ENCODE results near the gene MCTP1. TPM values are rescaled to one million over a fixed set of nuclear protein-coding genes. Genes with fewer than 3 reads are reported as not detected.

Gene MCTP1
- polyA plus RNA-seq, 1 donor = 4.8 TPM

DNA sequence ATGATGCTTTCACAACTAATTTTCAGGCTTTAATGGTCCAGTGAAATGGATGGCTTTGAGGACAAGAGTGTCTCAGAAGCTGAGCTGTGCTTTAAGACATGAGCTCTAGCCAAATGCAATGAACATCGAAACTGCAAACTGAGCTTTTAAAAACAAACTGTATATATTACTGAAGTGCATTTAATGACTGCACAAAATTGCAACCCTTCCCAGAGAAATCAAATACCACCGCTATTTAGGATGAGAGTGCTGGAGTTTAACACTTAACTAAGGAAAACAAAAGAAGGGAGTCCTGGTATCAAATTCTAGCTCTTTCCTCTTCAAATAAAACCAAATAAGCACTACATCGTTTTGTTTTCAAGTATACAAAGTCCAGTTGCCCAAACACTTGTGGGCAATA, 502.5 kb downstream of the MCTP1 start:
- no peaks in the 10 kb centered on the region for H3K36me3 ChIP-seq (ENCODE audit: control insufficient read depth, insufficient read depth, low read length)
- H3K4me3 ChIP-seq (ENCODE audit: low read length) = no peak overlapping the region
- no peak overlapping the region for H3K27ac ChIP-seq (ENCODE audit: low read length)
- 90% methylated on average over 2 of the region's 3 CpGs for WGBS (ENCODE audit: insufficient coverage, low lambda C conversion rate)
- DNase-seq = no peak
- H3K27me3 ChIP-seq (ENCODE audit: control insufficient read depth, insufficient read depth, low read length) = no peaks in the 10 kb centered on the region
- no peaks in the 10 kb centered on the region for H3K9me3 ChIP-seq (ENCODE audit: control insufficient read depth, low read depth, low read length)
- H3K4me1 ChIP-seq (ENCODE audit: control insufficient read depth, insufficient read depth, low read length) = no peaks in the 10 kb centered on the region

DNA sequence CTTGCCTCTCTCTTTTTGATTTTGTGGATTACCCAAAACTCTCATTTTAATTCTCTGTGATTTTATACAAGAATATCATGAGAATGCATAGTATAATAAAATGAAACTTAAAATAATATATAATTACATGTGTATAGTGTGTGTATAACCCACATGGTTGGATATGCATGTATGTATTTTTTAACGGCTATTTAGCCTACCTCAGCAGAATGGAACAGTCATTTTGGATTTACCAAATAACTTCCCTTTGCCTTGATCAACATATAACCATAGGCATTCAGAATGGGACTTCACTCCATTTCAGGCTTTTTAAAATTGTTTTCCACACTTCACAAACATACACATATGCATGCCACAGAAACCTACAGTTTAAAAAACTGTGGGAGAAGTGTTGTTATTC, 505.2 kb downstream of the MCTP1 start:
- Histone ChIP-seq H3K36me3 (ENCODE audit: control insufficient read depth, insufficient read depth, low read length) (no peaks in the 10 kb centered on the region), H3K4me1 (ENCODE audit: control insufficient read depth, insufficient read depth, low read length) (no peaks in the 10 kb centered on the region), H3K27ac (ENCODE audit: low read length) (no peak overlapping the region), H3K4me3 (ENCODE audit: low read length) (no peak overlapping the region), H3K9me3 (ENCODE audit: control insufficient read depth, low read depth, low read length) (no peaks in the 10 kb centered on the region), H3K27me3 (ENCODE audit: control insufficient read depth, insufficient read depth, low read length) (no peaks in the 10 kb centered on the region)
- DNase-seq = no peak
- WGBS (ENCODE audit: insufficient coverage, low lambda C conversion rate) = no CpG with 5 or more reads among the region's 1 CpG

- Histone ChIP-seq H3K4me3 (ENCODE audit: low read length) (no peak overlapping the region), H3K27ac (ENCODE audit: low read length) (no peak overlapping the region), H3K4me1 (ENCODE audit: control insufficient read depth, insufficient read depth, low read length) (no peaks in the 10 kb centered on the region), H3K9me3 (ENCODE audit: control insufficient read depth, low read depth, low read length) (no peaks in the 10 kb centered on the region), H3K36me3 (ENCODE audit: control insufficient read depth, insufficient read depth, low read length) (no peaks in the 10 kb centered on the region), H3K27me3 (ENCODE audit: control insufficient read depth, insufficient read depth, low read length) (no peaks in the 10 kb centered on the region)
- no peak for DNase-seq
- WGBS (ENCODE audit: insufficient coverage, low lambda C conversion rate) = no CpG with 5 or more reads among the region's 3 CpGs
Measured at GRCh38 chr5:94778732-94779131, 506.2 kb downstream of the MCTP1 start.

DNA sequence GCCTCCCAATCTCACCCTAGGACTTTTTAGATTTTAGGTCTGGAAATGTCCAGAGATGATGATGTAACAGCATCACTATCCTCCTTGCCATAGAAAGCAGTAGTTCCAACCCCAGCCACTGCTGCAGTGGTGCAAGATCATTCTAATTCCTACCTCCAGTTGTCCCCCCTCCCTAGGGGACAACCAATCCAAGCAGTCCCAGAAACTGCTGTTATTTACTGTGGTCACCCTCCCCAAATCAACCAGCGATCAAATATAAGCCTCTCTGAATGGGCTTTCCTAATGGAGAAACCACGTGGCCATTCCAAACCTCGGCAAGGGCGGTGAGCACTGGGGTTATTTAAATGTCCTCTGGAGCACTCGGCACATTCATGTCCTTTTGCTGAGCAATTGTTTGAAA, 506.6 kb downstream of the MCTP1 start:
- H3K4me3 ChIP-seq (ENCODE audit: low read length) = no peak overlapping the region
- H3K9me3 ChIP-seq (ENCODE audit: control insufficient read depth, low read depth, low read length) = no peaks in the 10 kb centered on the region
- WGBS (ENCODE audit: insufficient coverage, low lambda C conversion rate) = no CpG with 5 or more reads among the region's 5 CpGs
- DNase-seq = no peak
- no peak overlapping the region for H3K27ac ChIP-seq (ENCODE audit: low read length)
- H3K27me3 ChIP-seq (ENCODE audit: control insufficient read depth, insufficient read depth, low read length) = no peaks in the 10 kb centered on the region
- H3K36me3 ChIP-seq (ENCODE audit: control insufficient read depth, insufficient read depth, low read length) = no peaks in the 10 kb centered on the region
- no peaks in the 10 kb centered on the region for H3K4me1 ChIP-seq (ENCODE audit: control insufficient read depth, insufficient read depth, low read length)

DNA sequence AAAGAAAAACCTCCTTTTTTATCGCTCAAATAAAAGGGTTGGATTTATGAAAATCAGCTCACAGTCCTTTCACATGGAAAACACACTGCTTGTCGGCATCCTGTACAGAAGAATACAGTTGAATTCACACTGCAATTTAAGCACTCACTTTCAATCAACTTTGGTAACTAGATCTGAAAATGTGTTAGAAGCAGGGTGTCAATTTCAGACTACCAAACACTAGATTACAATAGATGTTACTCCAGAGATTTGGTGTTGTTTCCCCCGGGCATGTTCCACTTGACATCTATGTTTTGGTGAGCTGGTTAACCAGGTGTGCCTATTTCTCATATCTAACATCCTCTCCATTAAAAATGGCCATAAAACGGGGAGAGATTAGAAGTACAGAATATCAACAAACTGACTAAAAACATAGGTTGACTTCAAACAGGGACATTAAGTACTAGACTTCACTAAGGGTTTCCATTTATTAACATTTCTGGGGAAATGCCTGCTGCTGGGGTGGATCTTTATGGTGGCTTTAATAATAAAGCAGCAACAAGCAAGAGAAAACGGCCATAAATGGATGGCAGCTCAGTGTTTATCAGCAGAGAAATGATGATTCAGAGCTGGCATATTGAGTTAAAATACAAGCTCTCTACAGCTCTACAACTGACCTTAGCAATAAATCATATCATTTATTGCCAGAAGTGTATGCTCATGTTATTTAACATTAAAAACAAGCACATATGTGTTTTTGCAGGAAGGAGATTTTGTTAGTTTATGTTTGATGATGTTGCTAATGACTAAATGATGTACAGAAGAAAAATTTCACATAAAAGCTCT, 507.6 kb downstream of the MCTP1 start:
- Histone ChIP-seq H3K4me1 (ENCODE audit: control insufficient read depth, insufficient read depth, low read length) (no peaks in the 10 kb centered on the region), H3K9me3 (ENCODE audit: control insufficient read depth, low read depth, low read length) (no peaks in the 10 kb centered on the region), H3K36me3 (ENCODE audit: control insufficient read depth, insufficient read depth, low read length) (no peaks in the 10 kb centered on the region), H3K4me3 (ENCODE audit: low read length) (no peak overlapping the region), H3K27ac (ENCODE audit: low read length) (no peak overlapping the region), H3K27me3 (ENCODE audit: control insufficient read depth, insufficient read depth, low read length) (no peaks in the 10 kb centered on the region)
- peak; percentile 4 to 31 for DNase-seq
- WGBS (ENCODE audit: insufficient coverage, low lambda C conversion rate) = no CpG with 5 or more reads among the region's 5 CpGs

DNA sequence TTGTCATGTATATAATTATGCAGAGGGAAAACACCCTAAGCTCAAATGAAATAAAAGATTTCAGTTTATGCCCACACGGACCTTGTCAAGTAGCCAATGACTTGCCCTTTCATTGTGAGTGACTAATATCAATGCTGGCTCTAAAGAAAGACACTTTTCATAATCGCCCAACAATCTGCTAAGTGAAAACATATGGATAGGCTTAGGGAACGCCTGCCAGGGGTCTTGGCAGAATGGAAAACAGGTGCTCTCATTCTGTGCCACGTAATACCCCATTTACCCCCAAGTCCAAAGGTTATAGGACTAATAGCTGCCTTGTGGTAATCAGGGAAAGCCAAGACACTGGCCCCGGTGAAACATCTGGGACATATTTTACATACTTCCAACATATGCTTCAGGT, 508.7 kb downstream of the MCTP1 start:
- Histone ChIP-seq H3K27me3 (ENCODE audit: control insufficient read depth, insufficient read depth, low read length) (no peaks in the 10 kb centered on the region), H3K4me3 (ENCODE audit: low read length) (no peak overlapping the region), H3K36me3 (ENCODE audit: control insufficient read depth, insufficient read depth, low read length) (no peaks in the 10 kb centered on the region), H3K9me3 (ENCODE audit: control insufficient read depth, low read depth, low read length) (no peaks in the 10 kb centered on the region), H3K27ac (ENCODE audit: low read length) (no peak overlapping the region), H3K4me1 (ENCODE audit: control insufficient read depth, insufficient read depth, low read length) (no peaks in the 10 kb centered on the region)
- WGBS (ENCODE audit: insufficient coverage, low lambda C conversion rate) = 70% methylated on average over 2 of the region's 5 CpGs
- DNase-seq = no peak

DNA sequence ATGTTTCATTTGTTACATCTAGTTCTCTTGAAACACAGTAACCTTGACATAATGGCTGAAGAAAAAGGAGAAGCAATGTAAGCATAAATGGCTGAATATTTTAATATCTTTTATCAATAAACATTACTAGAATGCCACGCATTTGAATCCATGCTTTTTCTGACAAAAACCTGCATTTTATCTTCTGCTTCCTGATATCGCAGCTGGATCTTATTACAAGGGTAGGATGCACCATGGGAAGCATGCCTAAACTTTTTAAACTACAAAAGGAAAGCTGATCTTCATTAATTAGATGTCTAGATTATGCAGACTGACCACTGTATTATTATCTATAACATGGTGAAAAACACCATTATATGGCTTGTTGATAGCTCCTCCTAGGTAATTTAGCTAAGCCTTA, 509.8 kb downstream of the MCTP1 start:
- WGBS (ENCODE audit: insufficient coverage, low lambda C conversion rate) = 88% methylated on average over 1 of the region's 2 CpGs
- H3K9me3 ChIP-seq (ENCODE audit: control insufficient read depth, low read depth, low read length) = no peaks in the 10 kb centered on the region
- DNase-seq = no peak
- no peak overlapping the region for H3K4me3 ChIP-seq (ENCODE audit: low read length)
- H3K27ac ChIP-seq (ENCODE audit: low read length) = no peak overlapping the region
- H3K4me1 ChIP-seq (ENCODE audit: control insufficient read depth, insufficient read depth, low read length) = no peaks in the 10 kb centered on the region
- H3K27me3 ChIP-seq (ENCODE audit: control insufficient read depth, insufficient read depth, low read length) = no peaks in the 10 kb centered on the region
- H3K36me3 ChIP-seq (ENCODE audit: control insufficient read depth, insufficient read depth, low read length) = no peaks in the 10 kb centered on the region

DNA sequence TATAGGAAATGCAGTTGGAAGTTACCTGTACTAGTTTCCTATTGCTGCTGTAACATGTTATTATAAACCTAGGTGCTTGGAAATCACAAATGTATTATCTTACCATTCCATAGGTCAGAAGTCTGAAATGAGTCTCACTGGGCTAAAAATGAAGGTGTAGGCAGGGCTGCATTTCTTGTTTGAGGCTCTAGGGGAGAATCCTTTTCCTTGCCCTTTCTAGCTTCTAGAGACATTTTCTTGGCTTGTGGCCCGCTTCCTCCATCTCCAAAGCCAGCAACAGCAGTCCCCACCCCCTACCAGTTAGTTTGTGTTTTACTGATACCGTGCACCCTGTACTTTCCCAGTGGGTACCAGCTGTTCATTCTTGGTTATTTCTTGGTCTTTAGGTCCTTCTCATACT, 513.2 kb downstream of the MCTP1 start:
- WGBS (ENCODE audit: insufficient coverage, low lambda C conversion rate) = no CpG with 5 or more reads among the region's 2 CpGs

GRCh38 chr5:94769996-94770395, 514.9 kb downstream of the MCTP1 start:
- no peak overlapping the region for H3K27ac ChIP-seq (ENCODE audit: low read length)
- H3K9me3 ChIP-seq (ENCODE audit: control insufficient read depth, low read depth, low read length) = no peaks in the 10 kb centered on the region
- no peaks in the 10 kb centered on the region for H3K4me1 ChIP-seq (ENCODE audit: control insufficient read depth, insufficient read depth, low read length)
- H3K4me3 ChIP-seq (ENCODE audit: low read length) = no peak overlapping the region
- H3K36me3 ChIP-seq (ENCODE audit: control insufficient read depth, insufficient read depth, low read length) = no peaks in the 10 kb centered on the region
- no peaks in the 10 kb centered on the region for H3K27me3 ChIP-seq (ENCODE audit: control insufficient read depth, insufficient read depth, low read length)
- DNase-seq = no peak
- 100% methylated on average over 1 of the region's 7 CpGs for WGBS (ENCODE audit: insufficient coverage, low lambda C conversion rate)

More for the DNA sequence above, 513.2 kb downstream of the MCTP1 start:
- H3K27ac ChIP-seq (ENCODE audit: low read length) = no peak overlapping the region
- H3K4me3 ChIP-seq (ENCODE audit: low read length) = no peak overlapping the region
- no peaks in the 10 kb centered on the region for H3K27me3 ChIP-seq (ENCODE audit: control insufficient read depth, insufficient read depth, low read length)
- no peaks in the 10 kb centered on the region for H3K36me3 ChIP-seq (ENCODE audit: control insufficient read depth, insufficient read depth, low read length)
- no peak for DNase-seq
- no peaks in the 10 kb centered on the region for H3K4me1 ChIP-seq (ENCODE audit: control insufficient read depth, insufficient read depth, low read length)
- H3K9me3 ChIP-seq (ENCODE audit: control insufficient read depth, low read depth, low read length) = no peaks in the 10 kb centered on the region

- no CpG with 5 or more reads among the region's 4 CpGs for WGBS (ENCODE audit: insufficient coverage, low lambda C conversion rate)
- H3K9me3 ChIP-seq (ENCODE audit: control insufficient read depth, low read depth, low read length) = no peaks in the 10 kb centered on the region
- H3K4me3 ChIP-seq (ENCODE audit: low read length) = no peak overlapping the region
- H3K27ac ChIP-seq (ENCODE audit: low read length) = no peak overlapping the region
- H3K4me1 ChIP-seq (ENCODE audit: control insufficient read depth, insufficient read depth, low read length) = no peaks in the 10 kb centered on the region
- H3K36me3 ChIP-seq (ENCODE audit: control insufficient read depth, insufficient read depth, low read length) = no peaks in the 10 kb centered on the region
- H3K27me3 ChIP-seq (ENCODE audit: control insufficient read depth, insufficient read depth, low read length) = no peaks in the 10 kb centered on the region
- no peak for DNase-seq
Measured at GRCh38 chr5:94761786-94762185, 523.1 kb downstream of the MCTP1 start.

DNA sequence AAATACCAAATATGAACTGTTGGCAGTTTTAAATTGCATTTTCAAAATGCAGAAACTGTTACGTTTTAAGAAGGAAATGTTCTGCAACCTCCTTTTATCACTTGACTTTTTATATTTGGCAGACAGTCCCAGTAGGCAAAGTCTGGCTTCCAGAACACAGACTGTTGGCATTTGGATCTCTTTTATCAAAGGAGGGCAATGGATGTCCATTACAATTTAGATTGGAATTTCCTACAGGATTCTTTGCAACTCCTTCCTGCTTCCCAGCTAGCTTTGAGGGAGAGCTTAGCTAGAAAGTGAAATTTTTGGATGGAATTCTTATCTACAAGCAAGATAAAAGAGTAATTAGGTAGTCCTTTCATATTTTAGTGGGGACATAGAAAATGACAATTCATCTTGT, 523.8 kb downstream of the MCTP1 start:
- WGBS (ENCODE audit: insufficient coverage, low lambda C conversion rate) = 50% methylated on average over 1 of the region's 1 CpG
- H3K9me3 ChIP-seq (ENCODE audit: control insufficient read depth, low read depth, low read length) = no peaks in the 10 kb centered on the region
- H3K27ac ChIP-seq (ENCODE audit: low read length) = no peak overlapping the region
- H3K4me1 ChIP-seq (ENCODE audit: control insufficient read depth, insufficient read depth, low read length) = no peaks in the 10 kb centered on the region
- H3K4me3 ChIP-seq (ENCODE audit: low read length) = no peak overlapping the region
- DNase-seq = no peak
- H3K27me3 ChIP-seq (ENCODE audit: control insufficient read depth, insufficient read depth, low read length) = no peaks in the 10 kb centered on the region
- no peaks in the 10 kb centered on the region for H3K36me3 ChIP-seq (ENCODE audit: control insufficient read depth, insufficient read depth, low read length)

Measured in large intestine (tissue), 3 donors.